Ovary (tissue), 9 donors: ENCODE results near the gene SNX18. TPM values are rescaled to one million over a fixed set of nuclear protein-coding genes. Genes with fewer than 3 reads are reported as not detected.
"Not testable (repeated sequence)": the region's sequence is repeated elsewhere in the genome, so short reads cannot be mapped to it uniquely, and the experiment has no call there.

Experiments used
- DNase-seq, 5 donors: peaks; one replicate each; pipeline ENCODE4 v3.0.0-alpha.2; 2019 to 2020
- H3K27ac ChIP-seq, 2 donors: fragments of 200-600 bp; one replicate each; pipeline versions ENCODE4 v1.5.1 to v1.8.0; 2019 to 2022
- H3K27me3 ChIP-seq: fragments of 200-600 bp; one replicate; pipeline ENCODE4 v1.8.0; 2022
- H3K36me3 ChIP-seq: fragments of 200-600 bp; sonication (generic); one replicate; pipeline ENCODE4 v1.5.1; 2019
- H3K4me1 ChIP-seq: one replicate; pipeline ENCODE4 v1.8.1; 2013; ENCODE audit warnings: mild to moderate bottlenecking, moderate library complexity; ENCODE audit not compliant: insufficient read depth
- H3K4me3 ChIP-seq: fragments of 200-600 bp; sonication (generic); one replicate; pipeline ENCODE4 v1.5.1; 2017
- H3K9me3 ChIP-seq, 2 donors: fragments of 200-600 bp in 1 of 2; sonication (generic) in 1 of 2; one replicate each; pipeline versions ENCODE4 v1.5.1 to v1.8.1; 2013 to 2019; ENCODE audit warnings: mild to moderate bottlenecking in 1 of 2, moderate library complexity in 1 of 2
- CTCF ChIP-seq, 3 donors: fragments of 450-650 bp in 2 of 3; fragments of 200-600 bp in 1 of 3; IDR thresholded peaks; one replicate each; pipeline versions ENCODE4 v1.5.1 to v1.8.0; 2016 to 2022; ENCODE audit warnings: antibody characterized with exemption in 3 of 3, mild to moderate bottlenecking in 1 of 3
- EP300 ChIP-seq: sonication (generic); formaldehyde crosslinking; IDR thresholded peaks from one replicate; pipeline ENCODE4 v1.6.1; 2017; ENCODE audit warnings: antibody characterized with exemption
- POLR2A ChIP-seq: fragments of 450-650 bp; IDR thresholded peaks from one replicate; pipeline ENCODE4 v1.6.1; 2017; ENCODE audit warnings: antibody characterized with exemption, mild to moderate bottlenecking, moderate library complexity
- WGBS, 3 donors: extraction: QIAGEN DNeasy Blood & Tissue Kit in 1 of 3; methylation state at CpG; one replicate each; pipeline versions ENCODE4 v1.1.5 to v1.1.7; 2013 to 2017; 5-methylcytosine and 5-hydroxymethylcytosine counted together
- intact Hi-C, 4 donors: fragments of 100-400 bp; cut with DNase I; formaldehyde crosslinking; loops; one replicate each; pipeline versions ENCODE4 v1.11.0 to v1.15.1; 2022 to 2023
- polyA plus RNA-seq, 2 donors: library from polyadenylated mRNA; stranded (reverse); fragments of 200-250 nt in 1 of 2; fragments of 350-450 nt in 1 of 2; fragmentation: Illumina TruSeq in 1 of 2; extraction: RNeasy Lipid Tissue Mini Kit (QIAGEN cat#74804) in 1 of 2; gene quantifications; one replicate each; pipeline ENCODE4 v1.2.3, GENCODE V29; 2013 to 2014
- total RNA-seq, 7 donors: library from RNA; depleted of rRNA in 2 of 7; stranded (reverse); fragments of >200 nt in 2 of 7; fragmentation: NEBNext Ultra II Directional in 3 of 7; extraction: Animal tissue kit (Norgen Biotek cat#: 25700) in 3 of 7; gene quantifications; one replicate each; pipeline versions ENCODE4 v1.1.0 to v1.2.4, GENCODE V29; 2016 to 2023
- donor health status: DM: no; HTN: no; CAD: no; lungs with moderate emphysema.
- donor health status: DM: no; HTN: no; CAD: no.
- donor health status: Bipolar disorder and iron deficiency.
- donor health status: DM: yes; HTN: yes; CAD: no.
- donor health status: DM: no; HTN: no; CAD: no.
- donor health status: DM: yes; HTN: yes; CAD: no.

Gene SNX18
- total and polyA plus RNA-seq, 9 donors: 29.6 to 62.4 (median 45.0) TPM

GRCh38 chr5:54533541-54534190, 16.1 kb downstream of the SNX18 start:
- TF ChIP-seq POLR2A: no peak
- TF ChIP-seq CTCF (IDR thresholded peaks at IDR 0.05): no peak
- TF ChIP-seq EP300: no peak
- Histone ChIP-seq H3K27me3 (no peaks in the 10 kb centered on the region), H3K9me3 (no peaks in the 10 kb centered on the region), H3K36me3 (no peaks in the 10 kb centered on the region), H3K4me3 (no peak overlapping the region), H3K4me1 (peaks cover 24% of the 10 kb centered on the region), H3K27ac (peak overlapping the region; percentile 57 to 66)
- WGBS, 3 donors: 16 to 29% (median 18%) methylated on average over 10 of the region's 10 CpGs
- intact Hi-C loops: no loop called here
- peak in 4 of 5 donors; percentile 39 to 55 (median 44) for DNase-seq

- Histone ChIP-seq H3K9me3 (no peaks in the 10 kb centered on the region), H3K4me1 (peaks cover 25% of the 10 kb centered on the region), H3K4me3 (no peak overlapping the region), H3K27ac (peak overlapping the region; percentile 57 to 66), H3K36me3 (no peaks in the 10 kb centered on the region), H3K27me3 (no peaks in the 10 kb centered on the region)
- intact Hi-C loops: no loop called here
- no peak for TF ChIP-seq CTCF (IDR thresholded peaks at IDR 0.05)
- TF ChIP-seq POLR2A: no peak
- TF ChIP-seq EP300: no peak
- DNase-seq: no peak
- 13 to 23% (median 22%) methylated on average over 4 of the region's 4 CpGs for WGBS, 3 donors
Observed at GRCh38 chr5:54534191-54535004, 16.8 kb downstream of the SNX18 start.

- WGBS, 3 donors: 64 to 82% (median 69%) methylated on average over 4 of the region's 4 CpGs
- Histone ChIP-seq H3K27me3 (no peaks in the 10 kb centered on the region), H3K4me3 (no peak overlapping the region), H3K9me3 (no peaks in the 10 kb centered on the region), H3K27ac (peak overlapping the region in 1 of 2 donors; percentile 40), H3K36me3 (no peaks in the 10 kb centered on the region), H3K4me1 (peaks cover 25% of the 10 kb centered on the region)
- no peak for TF ChIP-seq POLR2A
- TF ChIP-seq CTCF (IDR thresholded peaks at IDR 0.05): no peak
- no peak for TF ChIP-seq EP300
- DNase-seq: no peak
- intact Hi-C loops: no loop called here
Observed at GRCh38 chr5:54535149-54535844, 17.7 kb downstream of the SNX18 start.

GRCh38 chr5:54536375-54536774, 18.8 kb downstream of the SNX18 start:
- intact Hi-C loops, H3K4me3 ChIP-seq, DNase-seq, H3K36me3 ChIP-seq, H3K27me3 ChIP-seq, H3K27ac ChIP-seq, H3K9me3 ChIP-seq: not testable (repeated sequence)
- H3K4me1 ChIP-seq: peaks cover 21% of the 10 kb centered on the region
- WGBS, 3 donors: 96 to 97% (median 96%) methylated on average over 6 of the region's 6 CpGs

- H3K27me3 ChIP-seq, intact Hi-C loops, DNase-seq, H3K4me3 ChIP-seq, H3K36me3 ChIP-seq, H3K9me3 ChIP-seq: not testable (repeated sequence)
- peaks cover 19% of the 10 kb centered on the region for H3K4me1 ChIP-seq
- 56 to 84% (median 58%) methylated on average over 4 of the region's 4 CpGs for WGBS, 3 donors
- H3K27ac ChIP-seq: peak overlapping the region in 1 of 2 donors; percentile 40
Observed at GRCh38 chr5:54536861-54537260, 19.3 kb downstream of the SNX18 start.
